Fibroblast of peridontal ligament (primary cell): ENCODE data around the gene KRTAP10-4.

Experiments
- DNase-seq: peaks from one replicate; pipeline ENCODE4 v3.0.0-alpha.2; 2010; ENCODE audit errors: extremely low read depth

Gene KRTAP10-4

DNA sequence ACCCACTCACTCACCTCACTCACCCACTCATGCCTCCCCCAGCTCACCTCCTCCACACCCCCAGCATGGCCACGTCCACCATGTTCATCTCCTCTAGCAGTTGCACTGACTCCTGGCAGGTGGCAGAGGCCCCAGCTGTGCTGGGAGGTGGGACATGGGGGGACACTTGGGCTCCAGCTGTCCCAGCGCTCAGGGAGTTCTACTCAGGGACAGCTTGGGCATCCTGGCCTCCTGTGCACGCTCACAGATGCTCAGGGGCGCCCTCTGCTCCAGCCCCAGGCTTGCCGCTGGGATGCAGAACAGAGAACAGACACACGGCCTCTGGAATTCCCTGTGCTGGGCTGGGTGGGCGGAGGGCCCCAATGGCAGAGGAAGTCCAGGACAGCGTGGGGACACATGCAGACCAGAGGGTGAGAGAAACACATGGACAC, 43.6 kb downstream of the KRTAP10-4 start:
- DNase-seq, result no peak

DNA sequence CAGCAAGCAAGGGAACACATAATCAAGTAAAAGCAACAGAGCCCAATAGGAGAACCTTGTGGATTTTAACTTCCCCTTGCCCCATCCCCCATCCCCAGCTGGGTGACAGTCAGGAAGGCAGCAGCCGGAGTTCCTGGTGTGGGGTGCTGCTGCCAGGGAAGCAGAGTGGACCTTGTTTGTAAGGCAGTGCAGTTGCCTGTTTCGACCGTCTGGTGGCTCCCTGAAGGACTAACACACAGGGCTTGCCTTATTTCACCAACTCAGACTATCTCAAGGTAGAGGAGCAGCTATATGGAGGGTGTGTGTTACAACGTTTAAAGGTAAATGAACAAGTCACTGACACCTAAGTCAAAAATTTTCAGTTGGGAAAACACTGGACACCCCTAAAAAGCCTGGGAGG, 45.0 kb downstream of the KRTAP10-4 start:
- DNase-seq, result no peak

DNA sequence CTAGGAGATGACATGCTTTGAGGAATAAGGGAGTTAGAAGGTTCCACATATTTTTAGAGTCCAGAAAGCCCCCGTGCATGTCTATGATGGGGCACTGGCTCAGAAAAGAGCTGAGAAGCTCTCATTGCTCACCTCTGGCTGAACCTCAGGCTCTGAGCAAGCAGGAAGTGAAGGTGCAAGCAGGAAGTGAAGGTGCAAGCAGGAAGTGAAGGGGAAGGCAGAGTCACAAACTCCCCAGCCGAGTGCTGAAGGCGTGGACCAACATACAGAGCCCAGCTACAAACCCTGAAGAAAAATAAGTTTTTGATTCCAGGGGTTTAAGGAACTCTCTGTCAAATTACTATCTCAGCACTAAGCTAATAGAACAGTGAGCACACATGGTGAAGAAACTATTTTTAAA, 45.4 kb downstream of the KRTAP10-4 start:
- no peak for DNase-seq

DNA sequence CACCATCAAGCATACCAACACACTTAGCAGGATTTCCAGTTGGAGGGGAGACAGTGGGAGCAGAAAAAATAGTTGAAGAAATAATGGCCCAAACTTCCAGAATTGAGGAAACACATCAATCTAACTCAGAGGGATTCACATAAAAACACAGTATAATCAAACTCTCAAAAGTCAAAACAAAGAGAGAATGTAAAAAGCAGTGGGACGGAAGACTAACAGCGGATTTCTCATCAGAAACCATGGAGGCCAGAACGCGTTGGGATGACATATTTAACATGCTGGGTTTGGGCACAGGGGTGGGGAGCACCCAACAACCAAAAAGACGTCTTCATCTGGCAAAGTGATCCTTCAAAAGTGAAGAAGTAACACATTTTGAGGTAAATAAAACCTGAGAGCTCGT, 46.4 kb downstream of the KRTAP10-4 start:
- no peak for DNase-seq

DNA sequence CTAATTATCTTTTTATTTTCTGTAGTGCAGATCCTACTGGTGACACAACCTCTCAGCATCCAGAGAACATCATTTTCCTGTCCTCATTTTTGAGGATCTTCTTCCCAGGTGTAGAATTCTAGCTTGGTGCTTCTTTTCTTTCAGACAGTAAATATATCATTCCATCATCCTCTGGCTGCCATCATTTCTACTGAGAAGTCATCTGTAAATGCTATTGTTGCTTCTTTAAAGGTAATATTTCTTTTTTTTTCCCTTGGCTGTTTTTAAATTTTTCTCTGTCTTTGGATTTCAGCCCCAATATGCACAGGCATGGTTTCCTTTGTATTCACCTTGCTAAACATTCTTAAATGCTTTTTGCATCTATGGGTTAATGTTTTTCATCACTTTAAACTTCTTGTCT, 50.0 kb downstream of the KRTAP10-4 start:
- no peak for DNase-seq
